ENCODE measurements around the gene RPS18. TPM values are rescaled to one million over a fixed set of nuclear protein-coding genes. Genes with fewer than 3 reads are reported as not detected.

The RPS18 gene
- total and polyA plus RNA-seq, 2 donors, result 3,033 to 4,357 TPM

GRCh38 chr6:33305052-33305451 lies 33.2 kb downstream of the RPS18 start:
- Histone ChIP-seq H3K4me3 (ENCODE audit: low read depth, low read length) (no peak overlapping the region), H3K36me3 (ENCODE audit: insufficient read depth) (peaks cover 3% of the 10 kb centered on the region), H3K27ac (ENCODE audit: low read depth) (no peak overlapping the region), H3K4me1 (ENCODE audit: insufficient read depth) (no peaks in the 10 kb centered on the region)
- 82% methylated on average over 8 of the region's 8 CpGs for WGBS
- no peak for DNase-seq (ENCODE audit: extremely low spot score)

- 79% methylated on average over 4 of the region's 4 CpGs for WGBS
- Histone ChIP-seq H3K4me3 (ENCODE audit: low read depth, low read length) (no peak overlapping the region), H3K36me3 (ENCODE audit: insufficient read depth) (peaks cover 3% of the 10 kb centered on the region), H3K4me1 (ENCODE audit: insufficient read depth) (no peaks in the 10 kb centered on the region), H3K27ac (ENCODE audit: low read depth) (no peak overlapping the region)
- no peak for DNase-seq (ENCODE audit: extremely low spot score)
These were observed 34.5 kb downstream of the RPS18 start for GRCh38 chr6:33306356-33306755.

- H3K27ac ChIP-seq (ENCODE audit: low read depth), result peak overlapping the region; percentile 98
- H3K4me3 ChIP-seq (ENCODE audit: low read depth, low read length), result peak overlapping the region; percentile 56
- 9% methylated on average over 29 of the region's 29 CpGs for WGBS
- H3K36me3 ChIP-seq (ENCODE audit: insufficient read depth), result no peaks in the 10 kb centered on the region
- no peak for DNase-seq (ENCODE audit: extremely low spot score)
- H3K4me1 ChIP-seq (ENCODE audit: insufficient read depth), result no peaks in the 10 kb centered on the region
These were observed 40.7 kb downstream of the RPS18 start for GRCh38 chr6:33312361-33313104.

- no peak for DNase-seq (ENCODE audit: extremely low spot score)
- no peaks in the 10 kb centered on the region for H3K4me1 ChIP-seq (ENCODE audit: insufficient read depth)
- H3K36me3 ChIP-seq (ENCODE audit: insufficient read depth), result no peaks in the 10 kb centered on the region
- peak overlapping the region; percentile 56 for H3K4me3 ChIP-seq (ENCODE audit: low read depth, low read length)
- under 1% methylated on average over 33 of the region's 33 CpGs for WGBS
- peak overlapping the region; percentile 98 for H3K27ac ChIP-seq (ENCODE audit: low read depth)
These were observed 41.3 kb downstream of the RPS18 start for GRCh38 chr6:33313105-33313708.

GRCh38 chr6:33313709-33314514 lies 42.0 kb downstream of the RPS18 start, which contains the start of gene TAPBP:
Gene TAPBP, minus strand, starts transcription at chr6:33314078. Its CDS starts 37 bp downstream, at chr6:33314041.
- no peaks in the 10 kb centered on the region for H3K4me1 ChIP-seq (ENCODE audit: insufficient read depth)
- H3K27ac ChIP-seq (ENCODE audit: low read depth), result peak within 1 kb of the TSS; percentile 98
- DNase-seq (ENCODE audit: extremely low spot score), result no peak
- H3K4me3 ChIP-seq (ENCODE audit: low read depth, low read length), result peak within 1 kb of the TSS; percentile 56
- no peaks in the 10 kb centered on the region for H3K36me3 ChIP-seq (ENCODE audit: insufficient read depth)
- under 1% methylated on average over 47 of the region's 47 CpGs for WGBS

- DNase-seq (ENCODE audit: extremely low spot score), result peak; percentile 54
- Histone ChIP-seq H3K27ac (ENCODE audit: low read depth) (peak overlapping the region; percentile 98), H3K36me3 (ENCODE audit: insufficient read depth) (no peaks in the 10 kb centered on the region), H3K4me1 (ENCODE audit: insufficient read depth) (no peaks in the 10 kb centered on the region), H3K4me3 (ENCODE audit: low read depth, low read length) (peak overlapping the region; percentile 56)
- 2% methylated on average over 10 of the region's 10 CpGs for WGBS
These were observed 42.7 kb downstream of the RPS18 start for GRCh38 chr6:33314515-33314942.

GRCh38 chr6:33314943-33315792 lies 43.3 kb downstream of the RPS18 start:
- WGBS, result 37% methylated on average over 47 of the region's 47 CpGs
- peak overlapping the region; percentile 56 for H3K4me3 ChIP-seq (ENCODE audit: low read depth, low read length)
- no peaks in the 10 kb centered on the region for H3K36me3 ChIP-seq (ENCODE audit: insufficient read depth)
- DNase-seq (ENCODE audit: extremely low spot score), result no peak
- H3K27ac ChIP-seq (ENCODE audit: low read depth), result peak overlapping the region; percentile 98
- no peaks in the 10 kb centered on the region for H3K4me1 ChIP-seq (ENCODE audit: insufficient read depth)

- no peaks in the 10 kb centered on the region for H3K4me1 ChIP-seq (ENCODE audit: insufficient read depth)
- H3K4me3 ChIP-seq (ENCODE audit: low read depth, low read length), result no peak overlapping the region
- no peak for DNase-seq (ENCODE audit: extremely low spot score)
- H3K27ac ChIP-seq (ENCODE audit: low read depth), result no peak overlapping the region
- no peaks in the 10 kb centered on the region for H3K36me3 ChIP-seq (ENCODE audit: insufficient read depth)
- whole genome bisulfite sequencing, result 88% methylated on average over 17 of the region's 17 CpGs
These were observed 44.1 kb downstream of the RPS18 start for GRCh38 chr6:33315793-33316602.

- Histone ChIP-seq H3K4me1 (ENCODE audit: insufficient read depth) (no peaks in the 10 kb centered on the region), H3K4me3 (ENCODE audit: low read depth, low read length) (peak overlapping the region; percentile 48), H3K36me3 (ENCODE audit: insufficient read depth) (no peaks in the 10 kb centered on the region), H3K27ac (ENCODE audit: low read depth) (no peak overlapping the region)
- WGBS, result 73% methylated on average over 19 of the region's 19 CpGs
- no peak for DNase-seq (ENCODE audit: extremely low spot score)
These were observed 44.9 kb downstream of the RPS18 start for GRCh38 chr6:33316603-33317418.

- Histone ChIP-seq H3K4me1 (ENCODE audit: insufficient read depth) (no peaks in the 10 kb centered on the region), H3K4me3 (ENCODE audit: low read depth, low read length) (peak overlapping the region; percentile 48), H3K36me3 (ENCODE audit: insufficient read depth) (no peaks in the 10 kb centered on the region), H3K27ac (ENCODE audit: low read depth) (no peak overlapping the region)
- WGBS, result under 1% methylated on average over 26 of the region's 27 CpGs
- no peak for DNase-seq (ENCODE audit: extremely low spot score)
These were observed 45.5 kb downstream of the RPS18 start for GRCh38 chr6:33317419-33317668.

GRCh38 chr6:33317669-33318425 lies 46.0 kb downstream of the RPS18 start, which contains the start of gene ZBTB22:
Gene ZBTB22, minus strand, starts transcription at chr6:33317744. Its CDS starts 828 bp downstream, at chr6:33316916.
- H3K4me1 ChIP-seq (ENCODE audit: insufficient read depth), result no peaks in the 10 kb centered on the region

More at GRCh38 chr6:33317669-33318425, 46.0 kb downstream of the RPS18 start, which contains the start of gene ZBTB22:
- Histone ChIP-seq H3K27ac (ENCODE audit: low read depth) (no peak within 1 kb of the TSS), H3K36me3 (ENCODE audit: insufficient read depth) (no peaks in the 10 kb centered on the region), H3K4me3 (ENCODE audit: low read depth, low read length) (peak within 1 kb of the TSS; percentile 48)
- under 1% methylated on average over 44 of the region's 44 CpGs for WGBS
- peak; percentile 99 for DNase-seq (ENCODE audit: extremely low spot score)

Measured in urinary bladder (tissue), 4 donors.